ENCODE data around the gene GTF2H2C.
"Not testable (repeated sequence)": the region's sequence is repeated elsewhere in the genome, so short reads cannot be mapped to it uniquely, and the experiment has no call there.

The GTF2H2C gene

GRCh38 chr5:69568072-69568471 is 8.1 kb downstream of the GTF2H2C start:
- DNase-seq = not testable (repeated sequence)

- DNase-seq = not testable (repeated sequence)
These were observed 23.4 kb downstream of the GTF2H2C start for GRCh38 chr5:69583356-69583755.

- DNase-seq = not testable (repeated sequence)
These were observed 36.3 kb downstream of the GTF2H2C start for GRCh38 chr5:69596114-69596840.

GRCh38 chr5:69601947-69602346 is 42.0 kb downstream of the GTF2H2C start:
- DNase-seq = not testable (repeated sequence)

- not testable (repeated sequence) for DNase-seq
These were observed 46.8 kb downstream of the GTF2H2C start for GRCh38 chr5:69606839-69607238.

GRCh38 chr5:69607750-69608149 is 47.8 kb downstream of the GTF2H2C start:
- not testable (repeated sequence) for DNase-seq

- not testable (repeated sequence) for DNase-seq
These were observed 49.0 kb downstream of the GTF2H2C start for GRCh38 chr5:69608861-69609496.

GRCh38 chr5:69614843-69615242 is 54.9 kb downstream of the GTF2H2C start:
- DNase-seq = not testable (repeated sequence)

- DNase-seq = not testable (repeated sequence)
These were observed 71.9 kb downstream of the GTF2H2C start for GRCh38 chr5:69631879-69632278.
